Activated T-helper 2 cell treated with anti-CD3 and anti-CD28 coated beads, Interferon-gamma antibody, Interleukin-2, Interleukin-4, amounts not matched to agents 10 μg/mL and 5 μg/mL and 100 μg/mL, durations not matched to agents 14 hours and 24 hours and 36 hours (primary cell): ENCODE results near the gene CGB1. TPM values are rescaled to one million over a fixed set of nuclear protein-coding genes. Genes with fewer than 3 reads are reported as not detected.

Experiments used
- DNase-seq: peaks from one replicate; pipeline ENCODE4 v3.0.0; 2021; ENCODE audit warnings: low spot score
- H3K27ac Mint-ChIP-seq: one replicate; pipeline ENCODE4 v1.8.0; 2021; ENCODE audit warnings: mixed read lengths
- H3K27me3 Mint-ChIP-seq: one replicate; pipeline ENCODE4 v1.8.0; 2021; ENCODE audit warnings: low read depth, mixed read lengths
- H3K36me3 Mint-ChIP-seq: one replicate; pipeline ENCODE4 v1.8.0; 2021; ENCODE audit warnings: low read depth, mixed read lengths
- H3K4me1 Mint-ChIP-seq: one replicate; pipeline ENCODE4 v1.8.0; 2021; ENCODE audit warnings: low read depth, mixed read lengths
- H3K4me3 Mint-ChIP-seq: one replicate; pipeline ENCODE4 v1.8.0; 2021; ENCODE audit warnings: low read depth, mild to moderate bottlenecking, moderate library complexity, mixed read lengths
- H3K9me3 Mint-ChIP-seq: one replicate; pipeline ENCODE4 v1.8.0; 2021; ENCODE audit warnings: mixed read lengths
- intact Hi-C: fragments of 100-400 bp; cut with micrococcal nuclease; formaldehyde crosslinking; loops from one replicate; pipeline ENCODE4 v1.15.1; 2023
- total RNA-seq: library from RNA; stranded (reverse); gene quantifications from 2 replicates; pipeline ENCODE4 v1.2.3, GENCODE V29; 2022

The CGB1 gene
- total RNA-seq, 1 donor from 2014 or later = not detected

DNA sequence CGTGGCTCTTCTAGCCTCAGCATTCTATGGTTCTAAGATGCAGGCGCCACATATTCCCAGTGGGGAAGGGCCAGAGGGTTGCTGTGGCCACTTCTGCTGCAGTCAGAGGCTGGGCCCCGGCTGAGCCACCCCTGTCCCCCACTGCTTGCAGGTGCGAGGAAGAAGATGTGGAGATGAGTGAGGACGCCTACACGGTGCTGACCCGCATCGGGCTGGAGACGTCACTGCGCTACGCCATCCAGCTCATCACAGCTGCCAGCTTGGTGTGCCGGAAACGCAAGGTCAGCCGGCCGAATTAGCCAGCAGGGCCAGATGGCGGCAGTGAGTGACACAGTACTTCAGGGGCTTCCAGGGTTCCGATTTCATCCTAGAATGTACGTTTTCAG, 21.8 kb downstream of the CGB1 start:
- Mint-ChIP-seq H3K9me3 (no peaks in the 10 kb centered on the region), H3K27me3 (peaks cover 8% of the 10 kb centered on the region), H3K27ac (no peak overlapping the region), H3K4me3 (no peak overlapping the region), H3K36me3 (peaks cover 35% of the 10 kb centered on the region), H3K4me1 (peaks cover 11% of the 10 kb centered on the region)
- intact Hi-C loops = no loop called here
- DNase-seq = no peak

DNA sequence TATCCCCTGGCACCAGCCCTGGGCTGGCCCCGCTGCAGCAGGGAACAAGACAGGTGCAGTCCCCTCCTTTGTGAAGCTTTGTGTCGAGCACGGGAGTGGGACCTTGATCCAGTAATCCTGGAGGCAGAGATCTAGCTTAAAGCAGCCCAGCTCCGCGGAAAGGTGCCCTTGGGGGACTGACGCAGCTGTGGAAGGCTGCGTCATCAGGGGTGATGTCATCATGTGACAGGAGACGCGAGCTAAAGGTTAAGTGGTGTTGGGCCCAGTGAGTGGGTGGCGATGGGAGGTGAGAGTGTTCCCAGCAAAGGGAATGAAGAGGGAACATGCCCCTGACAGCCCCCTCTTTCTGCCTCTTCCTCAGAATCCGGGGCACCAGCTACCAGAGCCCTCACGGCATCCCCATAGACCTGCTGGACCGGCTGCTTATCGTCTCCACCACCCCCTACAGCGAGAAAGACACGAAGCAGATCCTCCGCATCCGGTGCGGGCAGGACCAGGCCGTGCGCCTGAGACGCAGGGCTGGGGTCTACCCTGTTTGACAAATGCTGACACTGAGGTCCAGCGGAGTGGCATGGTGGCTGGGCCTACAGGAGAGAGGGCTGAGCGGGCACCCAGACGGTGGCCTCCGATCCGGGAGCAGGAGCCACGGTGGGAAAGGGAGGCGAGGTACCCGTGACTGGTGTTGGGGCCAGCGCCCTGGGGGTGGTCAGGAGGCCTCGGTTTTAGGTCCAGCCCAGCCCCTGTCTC, 22.4 kb downstream of the CGB1 start:
- intact Hi-C loops = no loop called here
- Mint-ChIP-seq H3K4me1 (peaks cover 10% of the 10 kb centered on the region), H3K27me3 (peaks cover 7% of the 10 kb centered on the region), H3K9me3 (no peaks in the 10 kb centered on the region), H3K27ac (no peak overlapping the region), H3K4me3 (no peak overlapping the region), H3K36me3 (peaks cover 38% of the 10 kb centered on the region)
- DNase-seq = no peak

DNA sequence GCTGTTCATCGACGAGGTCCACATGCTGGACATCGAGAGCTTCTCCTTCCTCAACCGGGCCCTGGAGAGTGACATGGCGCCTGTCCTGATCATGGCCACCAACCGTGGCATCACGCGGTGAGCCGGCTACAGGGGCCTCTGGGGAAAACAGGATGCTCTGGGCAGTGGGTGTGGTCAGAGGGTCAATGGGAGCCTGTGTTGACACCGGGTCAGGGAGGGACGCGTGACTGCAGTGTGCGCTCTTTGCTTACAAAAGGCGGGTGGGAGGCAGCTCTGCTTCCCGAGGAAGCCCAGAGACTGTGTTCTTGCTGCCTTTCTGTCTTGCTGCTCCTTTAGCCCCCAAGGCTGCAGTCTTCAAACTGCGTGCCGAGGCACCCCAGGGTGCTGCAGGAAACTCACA, 25.5 kb downstream of the CGB1 start:
- Mint-ChIP-seq H3K27ac (no peak overlapping the region), H3K4me1 (no peaks in the 10 kb centered on the region), H3K9me3 (no peaks in the 10 kb centered on the region), H3K4me3 (no peak overlapping the region), H3K27me3 (no peaks in the 10 kb centered on the region), H3K36me3 (peaks cover 47% of the 10 kb centered on the region)
- intact Hi-C loops = no loop called here
- no peak for DNase-seq

DNA sequence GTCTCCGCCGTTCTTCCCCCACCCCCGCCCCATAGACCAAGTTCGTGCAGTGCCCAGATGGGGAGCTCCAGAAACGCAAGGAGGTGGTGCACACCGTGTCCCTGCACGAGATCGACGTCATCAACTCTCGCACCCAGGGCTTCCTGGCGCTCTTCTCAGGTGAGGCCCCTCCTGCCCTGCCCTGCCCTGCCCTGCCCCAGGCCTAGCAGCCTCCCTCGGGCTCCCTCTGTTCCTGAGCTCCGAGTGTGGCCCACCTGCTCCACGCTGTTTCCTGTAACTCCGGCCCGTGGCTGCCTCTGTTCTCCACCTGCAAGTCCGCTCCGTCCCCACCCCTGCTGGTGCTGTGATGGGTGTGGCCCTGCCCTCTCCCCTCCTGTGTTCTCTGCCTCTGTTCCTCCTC, 26.2 kb downstream of the CGB1 start:
- no peaks in the 10 kb centered on the region for H3K4me1 Mint-ChIP-seq

DNA sequence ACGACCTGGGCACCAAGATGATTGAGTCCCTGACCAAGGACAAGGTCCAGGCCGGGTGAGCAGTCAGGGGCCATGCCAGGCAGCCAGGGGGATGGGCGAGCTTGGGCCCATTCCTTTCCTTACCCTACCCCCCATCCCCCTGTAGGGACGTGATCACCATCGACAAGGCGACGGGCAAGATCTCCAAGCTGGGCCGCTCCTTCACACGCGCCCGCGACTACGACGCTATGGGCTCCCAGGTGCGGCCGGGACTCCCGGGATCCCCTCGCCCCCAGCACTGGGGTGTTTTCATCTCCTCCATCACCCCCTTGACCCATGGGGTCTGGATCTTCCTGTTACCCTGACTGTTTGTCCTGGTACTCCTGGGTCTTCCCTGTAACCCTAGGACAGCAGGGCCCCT, 26.9 kb downstream of the CGB1 start:
- intact Hi-C loops = no loop called here
- Mint-ChIP-seq H3K4me1 (no peaks in the 10 kb centered on the region), H3K27ac (no peak overlapping the region), H3K4me3 (no peak overlapping the region), H3K36me3 (peaks cover 50% of the 10 kb centered on the region), H3K9me3 (no peaks in the 10 kb centered on the region), H3K27me3 (no peaks in the 10 kb centered on the region)
- no peak for DNase-seq

More for the DNA sequence above, 26.2 kb downstream of the CGB1 start:
- no peak for DNase-seq
- intact Hi-C loops = no loop called here
- no peak overlapping the region for H3K27ac Mint-ChIP-seq
- H3K27me3 Mint-ChIP-seq = no peaks in the 10 kb centered on the region
- H3K36me3 Mint-ChIP-seq = peaks cover 49% of the 10 kb centered on the region
- no peak overlapping the region for H3K4me3 Mint-ChIP-seq
- no peaks in the 10 kb centered on the region for H3K9me3 Mint-ChIP-seq

DNA sequence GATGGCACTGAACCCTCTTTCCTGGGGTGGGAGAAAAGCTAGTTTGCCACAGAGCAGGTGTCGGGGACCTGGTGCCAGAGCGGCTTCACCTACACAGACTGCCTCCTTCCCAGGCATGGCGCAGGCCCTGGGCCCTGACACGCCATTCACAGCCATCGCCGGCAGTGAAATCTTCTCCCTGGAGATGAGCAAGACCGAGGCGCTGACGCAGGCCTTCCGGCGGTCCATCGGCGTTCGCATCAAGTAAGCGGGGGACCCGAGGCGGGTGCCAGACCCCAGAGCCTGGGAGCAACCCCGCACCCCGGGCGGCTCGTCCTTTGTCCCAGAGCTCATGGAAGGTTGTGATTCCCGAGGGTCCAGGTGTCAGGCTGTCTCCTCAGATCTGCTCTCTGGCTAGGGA, 29.8 kb downstream of the CGB1 start:
- no peaks in the 10 kb centered on the region for H3K4me1 Mint-ChIP-seq
- H3K27ac Mint-ChIP-seq = no peak overlapping the region
- intact Hi-C loops = no loop called here
- H3K27me3 Mint-ChIP-seq = no peaks in the 10 kb centered on the region
- H3K9me3 Mint-ChIP-seq = no peaks in the 10 kb centered on the region
- DNase-seq = no peak
- H3K4me3 Mint-ChIP-seq = no peak overlapping the region
- H3K36me3 Mint-ChIP-seq = peaks cover 63% of the 10 kb centered on the region

DNA sequence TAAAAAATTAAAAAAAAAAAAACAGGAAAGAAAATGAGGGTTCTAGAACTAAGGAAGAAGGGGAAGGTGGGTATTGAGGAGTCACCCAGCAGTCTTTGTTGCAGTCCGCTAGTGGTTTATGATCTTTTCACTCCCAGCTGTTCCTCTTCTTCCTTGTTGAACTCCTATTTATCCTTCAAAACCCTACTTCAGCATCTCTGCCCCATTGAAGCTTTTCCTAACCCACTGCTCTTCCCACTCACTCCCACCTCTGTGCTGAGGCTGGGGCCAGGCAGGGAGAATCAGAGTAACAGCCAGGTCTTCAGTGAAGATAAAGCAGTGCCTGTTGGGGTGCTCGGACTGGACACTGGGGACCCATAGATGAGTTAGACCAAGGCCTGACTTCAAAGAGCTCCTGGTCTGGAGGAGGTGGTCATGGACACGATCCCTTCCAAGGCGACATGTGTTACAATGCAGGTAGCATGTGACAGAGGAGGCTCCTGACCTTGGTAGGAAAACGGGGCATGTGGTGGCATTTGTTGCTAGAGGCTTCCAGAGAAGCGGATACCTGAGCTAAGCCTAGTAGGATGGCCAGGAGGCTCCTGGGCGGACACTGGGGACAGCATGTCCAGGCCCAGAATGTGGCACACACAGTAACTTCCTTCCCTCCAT, 31.6 kb downstream of the CGB1 start:
- DNase-seq = no peak
- Mint-ChIP-seq H3K9me3 (no peaks in the 10 kb centered on the region), H3K36me3 (peaks cover 52% of the 10 kb centered on the region), H3K27me3 (no peaks in the 10 kb centered on the region), H3K4me1 (no peaks in the 10 kb centered on the region), H3K27ac (no peak overlapping the region), H3K4me3 (no peak overlapping the region)
- intact Hi-C loops = no loop called here

DNA sequence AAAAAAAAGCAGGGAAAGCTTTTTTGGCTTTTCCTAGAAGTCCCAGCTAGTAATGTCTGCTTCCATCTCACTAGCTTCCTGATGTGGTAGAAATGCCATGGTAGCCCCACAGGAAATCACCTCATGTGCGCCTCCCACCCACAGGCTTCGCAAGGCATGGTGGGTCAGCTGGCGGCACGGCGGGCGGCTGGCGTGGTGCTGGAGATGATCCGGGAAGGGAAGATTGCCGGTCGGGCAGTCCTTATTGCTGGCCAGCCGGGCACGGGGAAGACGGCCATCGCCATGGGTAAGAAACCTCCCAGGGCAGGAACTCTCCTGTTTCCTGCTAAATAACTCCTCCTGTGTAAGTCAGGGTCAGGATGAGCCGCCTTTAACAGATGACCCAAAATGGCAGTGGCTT, 32.6 kb downstream of the CGB1 start:
- Mint-ChIP-seq H3K4me3 (no peak overlapping the region), H3K4me1 (no peaks in the 10 kb centered on the region), H3K27ac (no peak overlapping the region), H3K36me3 (peaks cover 55% of the 10 kb centered on the region), H3K9me3 (no peaks in the 10 kb centered on the region), H3K27me3 (no peaks in the 10 kb centered on the region)
- no peak for DNase-seq
- intact Hi-C loops = no loop called here

DNA sequence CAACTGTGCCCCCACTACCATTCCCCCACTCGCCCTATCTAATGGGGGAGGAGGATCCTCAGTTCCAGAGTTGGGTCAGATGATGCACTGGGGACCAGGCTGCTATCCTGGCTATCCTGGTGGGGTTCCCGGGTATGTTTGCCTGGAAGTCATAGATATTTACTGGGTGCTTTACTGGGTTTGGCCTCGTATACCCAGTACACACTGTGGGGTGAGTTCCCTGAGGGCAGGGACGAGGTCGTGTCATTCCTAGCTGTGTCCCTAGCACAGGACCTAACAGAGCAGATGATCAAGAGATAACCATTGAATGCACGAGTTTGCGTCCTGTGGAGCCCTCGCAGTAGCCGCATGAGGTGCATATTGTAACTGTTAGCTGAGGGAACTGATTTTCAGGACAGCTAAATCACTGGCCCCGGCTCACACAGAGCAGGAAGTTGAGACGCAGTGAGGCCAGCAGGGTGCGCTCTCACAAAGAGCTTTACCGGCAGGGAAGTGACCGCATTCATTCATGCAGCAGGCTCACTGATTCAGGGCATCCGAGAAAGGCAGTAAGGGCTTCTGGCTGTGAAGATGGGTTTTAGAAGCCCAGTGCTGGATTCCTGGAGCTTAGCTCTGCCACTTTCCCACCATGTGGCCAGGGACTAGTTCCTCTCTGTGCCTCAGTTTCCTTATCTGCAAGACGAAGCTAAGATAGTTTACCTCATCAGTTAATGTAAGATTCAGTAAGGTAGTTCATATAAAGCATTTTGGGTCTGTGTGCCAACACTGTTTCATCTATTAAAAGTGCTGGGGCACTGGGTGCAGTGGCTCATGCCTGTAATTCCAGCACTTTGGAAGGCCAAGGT, 37.0 kb downstream of the CGB1 start:
- Mint-ChIP-seq H3K9me3 (no peaks in the 10 kb centered on the region), H3K27ac (no peak overlapping the region), H3K36me3 (peaks cover 46% of the 10 kb centered on the region), H3K4me3 (no peak overlapping the region), H3K27me3 (no peaks in the 10 kb centered on the region), H3K4me1 (peaks cover 10% of the 10 kb centered on the region)
- DNase-seq = peak; percentile 58
- intact Hi-C loops = loop anchor here (10.0 kb wide), 1 partner anchor 145 kb away; no protein-coding TSS in a partner anchor

DNA sequence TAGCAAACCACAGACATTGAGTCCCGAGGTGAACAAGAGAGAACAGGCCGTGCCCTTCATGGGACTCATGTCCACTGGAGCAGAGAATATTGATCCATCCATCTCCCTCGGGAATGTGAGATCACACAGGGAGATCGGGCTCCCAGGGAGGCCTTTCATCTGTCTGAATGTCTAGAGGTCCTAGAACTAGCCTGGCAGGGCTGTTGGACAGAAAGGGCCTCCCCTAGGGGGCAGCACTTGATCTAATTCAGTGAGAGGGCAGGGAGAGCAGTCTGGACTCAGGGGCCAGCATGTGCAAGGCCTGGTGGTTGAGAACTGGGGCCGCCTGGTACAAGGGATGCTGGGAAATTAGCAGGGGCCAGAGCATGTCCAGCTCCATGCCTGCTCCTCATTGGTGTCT, 38.7 kb downstream of the CGB1 start:
- peak; percentile 46 for DNase-seq
- no peaks in the 10 kb centered on the region for H3K27me3 Mint-ChIP-seq
- intact Hi-C loops = loop anchor here (10.0 kb wide), 1 partner anchor 147 kb away; no protein-coding TSS in a partner anchor

DNA sequence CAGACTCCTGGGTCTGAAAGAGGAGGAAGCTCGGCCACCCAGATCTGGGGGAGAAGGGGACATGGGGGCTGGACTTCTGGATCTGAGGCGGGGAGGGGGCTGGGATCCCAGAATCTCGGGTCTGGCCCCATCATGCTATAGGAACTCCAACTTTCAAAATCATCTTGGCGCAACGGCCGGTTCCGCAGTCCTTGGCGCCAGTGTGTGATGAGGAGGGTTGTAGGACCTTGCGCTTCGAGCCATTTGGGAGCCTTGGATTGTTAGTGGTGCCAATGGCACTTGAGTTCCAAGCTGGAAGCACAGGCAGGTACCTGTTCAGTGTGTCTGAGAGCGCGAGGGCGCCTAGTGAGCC, 42.7 kb downstream of the CGB1 start:
- Mint-ChIP-seq H3K4me3 (peak overlapping the region; percentile 94), H3K4me1 (peaks cover 30% of the 10 kb centered on the region), H3K36me3 (peaks cover 36% of the 10 kb centered on the region), H3K27ac (peak overlapping the region; percentile 98), H3K27me3 (no peaks in the 10 kb centered on the region), H3K9me3 (no peaks in the 10 kb centered on the region)
- DNase-seq = no peak
- intact Hi-C loops = loop anchor here (10.0 kb wide), 1 partner anchor 151 kb away; no protein-coding TSS in a partner anchor

More for the DNA sequence above, 38.7 kb downstream of the CGB1 start:
- Mint-ChIP-seq H3K9me3 (no peaks in the 10 kb centered on the region), H3K36me3 (peaks cover 34% of the 10 kb centered on the region), H3K27ac (no peak overlapping the region), H3K4me3 (no peak overlapping the region), H3K4me1 (peaks cover 16% of the 10 kb centered on the region)

DNA sequence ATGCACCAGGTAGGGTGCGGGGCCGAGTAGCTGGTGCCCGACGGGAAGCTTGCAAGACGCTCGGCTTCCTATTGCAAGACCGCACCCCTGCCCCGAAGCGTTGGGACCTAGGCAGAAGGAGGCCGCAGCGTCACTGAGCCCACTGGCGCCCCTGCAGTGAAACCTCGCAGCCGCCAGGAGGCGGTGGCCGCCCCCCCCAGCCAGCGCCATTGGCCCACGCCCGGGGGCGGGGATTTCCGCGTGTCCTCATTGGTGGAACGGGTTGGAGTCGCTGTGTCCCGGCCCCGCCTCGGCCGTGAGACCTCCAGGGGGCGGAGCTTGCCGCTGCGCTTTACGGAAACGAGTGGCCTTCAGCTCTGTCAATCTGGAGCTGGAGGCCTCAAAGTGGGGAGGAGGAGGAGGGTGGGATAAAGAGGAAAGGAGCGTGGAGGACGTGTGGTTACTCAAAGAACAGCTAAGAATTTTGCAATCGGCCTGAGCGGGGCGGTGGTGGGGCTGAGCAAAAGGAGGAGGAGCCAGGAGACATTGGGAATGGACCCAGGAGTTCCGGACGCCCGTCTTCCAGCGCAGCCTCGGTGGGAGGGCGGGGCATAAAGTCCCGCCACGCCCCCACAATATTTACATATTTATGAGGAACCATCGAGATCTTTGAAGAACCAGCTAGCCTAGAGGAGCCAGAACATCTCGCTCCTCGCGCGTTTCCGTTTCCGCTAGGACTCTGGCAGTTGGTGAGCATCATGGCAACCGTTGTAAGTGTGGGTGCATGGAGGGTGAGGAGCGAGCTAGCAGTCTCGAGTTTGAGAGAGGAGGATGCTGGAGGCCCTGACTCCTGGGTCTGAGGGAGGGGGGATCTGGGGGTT, 43.3 kb downstream of the CGB1 start, which contains the start of the genes GYS1 and RUVBL2:
Gene GYS1 (minus strand): TSS at position 135 of the 860 bp plus-strand sequence. CDS start 197 bp downstream, outside the sequence.
Gene RUVBL2 (plus strand): TSS at position 713 of the 860 bp plus-strand sequence. CDS start 25 bp downstream, at position 738.
- intact Hi-C loops = loop anchor here (1.0 to 10.0 kb wide), 2 partner anchors 28 to 151 kb away; partner anchors contain the start of gene FTL
- H3K4me3 Mint-ChIP-seq = peak within 1 kb of the TSS; percentile 94

More for the DNA sequence above, 43.3 kb downstream of the CGB1 start, which contains the start of the genes GYS1 and RUVBL2:
- peak; percentile 99 for DNase-seq
- Mint-ChIP-seq H3K9me3 (no peaks in the 10 kb centered on the region), H3K36me3 (peaks cover 38% of the 10 kb centered on the region), H3K4me1 (peaks cover 30% of the 10 kb centered on the region), H3K27me3 (no peaks in the 10 kb centered on the region), H3K27ac (peak within 1 kb of the TSS; percentile 98)
